ENCODE results near the gene CXCL8.
"Not testable (repeated sequence)": the region's sequence is repeated elsewhere in the genome, so short reads cannot be mapped to it uniquely, and the experiment has no call there.

The CXCL8 gene

GRCh38 chr4:73744203-73744602, 3.8 kb downstream of the CXCL8 start:
- DNase-seq, result no peak

GRCh38 chr4:73750730-73751129, 10.4 kb downstream of the CXCL8 start:
- DNase-seq, result no peak

- DNase-seq, result no peak
Observed at GRCh38 chr4:73751166-73751565, 10.8 kb downstream of the CXCL8 start.

DNA sequence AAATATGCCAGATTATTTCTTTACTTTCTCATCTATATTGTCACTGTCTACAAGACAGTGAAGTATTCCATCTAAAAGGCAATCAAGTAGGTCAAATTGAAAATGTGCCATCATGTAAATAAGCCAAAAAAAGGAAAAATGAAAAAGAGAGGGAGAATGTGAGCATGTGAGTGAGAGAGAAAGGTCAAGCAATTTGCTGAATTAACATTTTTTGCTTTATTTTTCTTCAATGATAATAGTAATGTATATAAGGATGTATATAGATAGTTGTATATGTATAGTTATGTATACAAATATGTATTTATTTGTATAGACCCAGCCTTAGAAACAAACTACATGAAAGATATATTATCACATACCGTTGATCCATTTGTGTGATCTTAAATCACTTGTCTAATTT, 11.5 kb downstream of the CXCL8 start:
- DNase-seq, result no peak

DNA sequence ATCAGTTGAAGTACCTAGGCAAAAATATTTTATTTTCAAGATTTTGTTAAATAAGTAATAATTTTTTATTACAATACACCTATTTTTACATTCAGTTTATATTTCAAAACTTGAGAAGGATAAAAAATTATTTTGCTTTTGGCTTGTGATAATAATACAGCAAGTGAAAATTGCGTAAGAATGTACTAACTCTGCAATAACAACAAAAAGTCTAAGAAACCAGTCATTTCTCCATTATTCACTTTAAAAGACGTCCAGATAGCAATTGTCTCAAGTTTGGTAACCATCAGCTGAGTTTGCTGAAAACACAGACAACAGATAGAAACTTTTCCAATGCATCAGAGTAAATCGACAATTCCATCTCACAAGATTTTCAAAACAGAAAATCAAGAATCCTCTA, 12.1 kb downstream of the CXCL8 start:
- DNase-seq, result no peak

GRCh38 chr4:73753215-73753614, 12.8 kb downstream of the CXCL8 start:
- no peak for DNase-seq

GRCh38 chr4:73754934-73755333, 14.6 kb downstream of the CXCL8 start:
- no peak for DNase-seq

- DNase-seq, result no peak
Observed at GRCh38 chr4:73759357-73759756, 19.0 kb downstream of the CXCL8 start.

DNA sequence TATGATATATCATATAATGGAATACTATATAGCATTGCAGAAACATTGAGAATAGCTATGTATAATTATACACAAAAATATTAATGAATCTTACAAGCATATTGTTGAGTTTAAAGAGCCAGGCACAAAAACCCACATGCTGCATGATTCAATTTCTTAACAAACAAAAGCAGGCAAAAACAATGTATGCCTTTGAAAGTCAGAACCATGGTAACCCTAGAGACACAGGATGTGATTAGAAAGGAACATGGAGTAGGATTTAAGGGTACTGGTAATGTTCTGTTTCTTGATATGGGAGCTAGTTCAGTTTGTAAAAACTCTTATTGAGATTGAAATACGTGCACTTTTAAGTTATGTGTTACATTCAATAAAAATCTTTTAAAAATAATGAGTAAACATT, 21.5 kb downstream of the CXCL8 start:
- DNase-seq, result no peak

- peak; percentile 71 for DNase-seq
Observed at GRCh38 chr4:73762409-73762808, 22.0 kb downstream of the CXCL8 start.

DNA sequence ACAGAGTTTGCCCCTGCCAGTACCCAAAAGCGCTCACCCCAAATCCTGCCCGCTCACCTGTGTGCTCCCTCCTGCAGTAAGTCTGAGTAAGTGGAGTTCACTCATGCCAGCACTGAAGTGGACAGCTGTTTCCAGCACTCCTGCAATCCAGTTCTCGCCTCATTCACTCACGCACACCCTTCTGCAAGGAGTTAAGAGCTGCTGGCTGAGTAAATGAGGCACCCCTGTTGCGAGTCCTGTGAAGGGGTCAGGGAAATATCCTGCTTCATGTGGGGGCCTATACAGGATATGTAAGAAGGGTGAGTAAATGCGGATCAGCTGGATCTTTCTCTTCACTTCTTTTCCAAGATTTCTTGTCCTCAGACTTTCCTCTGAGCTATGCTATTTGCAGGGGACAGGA, 23.5 kb downstream of the CXCL8 start:
- no peak for DNase-seq

DNA sequence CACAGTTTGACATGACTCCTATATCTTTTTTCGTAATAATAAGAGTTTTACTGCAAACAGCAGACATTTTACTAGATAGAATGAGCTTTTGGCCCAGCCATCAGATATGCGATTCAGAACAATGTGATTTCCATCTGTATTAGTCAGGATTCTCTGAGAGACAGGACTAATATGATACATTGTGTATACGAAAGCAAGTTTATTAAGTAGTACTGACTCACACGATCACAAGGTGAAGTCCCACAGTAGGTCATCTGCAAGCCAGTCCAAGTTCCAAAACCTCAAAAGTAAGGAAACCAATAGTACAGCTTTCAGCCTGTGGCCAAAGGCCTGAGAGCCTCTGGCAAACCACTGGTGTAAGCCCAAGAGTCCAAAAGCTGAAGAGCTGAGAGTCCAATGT, 24.1 kb downstream of the CXCL8 start:
- no peak for DNase-seq

GRCh38 chr4:73765296-73765695, 24.9 kb downstream of the CXCL8 start:
- DNase-seq, result no peak

DNA sequence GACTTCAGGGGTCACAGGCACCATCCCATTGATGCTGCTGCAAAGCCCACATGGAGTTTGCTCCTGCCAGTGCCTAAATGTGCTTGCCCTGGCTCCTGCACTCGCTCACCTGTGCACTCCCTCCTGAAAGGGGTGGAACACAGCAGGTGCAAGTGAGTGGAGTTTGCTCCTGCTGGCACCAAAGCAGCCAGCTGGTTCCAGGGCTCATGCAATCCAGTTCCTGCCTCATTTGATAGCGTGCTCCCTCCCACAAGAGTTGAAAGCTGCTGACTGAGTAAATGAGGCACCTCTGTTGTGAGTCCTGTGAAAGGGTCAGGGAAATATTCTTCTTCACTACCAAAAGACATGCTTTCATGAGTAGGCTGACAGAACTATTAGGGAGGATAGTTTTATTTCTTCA, 30.5 kb downstream of the CXCL8 start:
- DNase-seq, result no peak

- no peak for DNase-seq
Observed at GRCh38 chr4:73772363-73772762, 32.0 kb downstream of the CXCL8 start.

- DNase-seq, result not testable (repeated sequence)
Observed at GRCh38 chr4:73774406-73774805, 34.0 kb downstream of the CXCL8 start.

- no peak for DNase-seq
Observed at GRCh38 chr4:73776321-73776729, 36.0 kb downstream of the CXCL8 start.

DNA sequence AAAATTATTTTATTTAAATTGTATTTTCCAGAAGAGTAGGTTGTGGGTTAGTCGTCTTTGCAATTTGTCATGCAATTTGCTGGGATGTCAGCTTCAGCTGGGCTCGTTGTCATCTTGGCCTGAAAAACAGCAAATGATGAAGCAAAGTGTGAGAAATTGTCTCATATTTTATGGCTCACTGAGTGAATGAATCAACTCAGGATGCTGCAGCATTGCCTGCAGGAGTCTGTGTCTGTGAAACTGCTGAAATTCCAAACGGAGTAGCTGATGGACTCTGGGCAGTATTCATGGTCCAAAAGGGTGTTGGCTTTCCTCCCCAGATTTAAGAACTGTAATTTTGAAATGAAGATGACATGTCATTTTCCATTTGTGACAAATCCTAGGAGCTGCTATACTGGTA, 37.2 kb downstream of the CXCL8 start:
- DNase-seq, result no peak

DNA sequence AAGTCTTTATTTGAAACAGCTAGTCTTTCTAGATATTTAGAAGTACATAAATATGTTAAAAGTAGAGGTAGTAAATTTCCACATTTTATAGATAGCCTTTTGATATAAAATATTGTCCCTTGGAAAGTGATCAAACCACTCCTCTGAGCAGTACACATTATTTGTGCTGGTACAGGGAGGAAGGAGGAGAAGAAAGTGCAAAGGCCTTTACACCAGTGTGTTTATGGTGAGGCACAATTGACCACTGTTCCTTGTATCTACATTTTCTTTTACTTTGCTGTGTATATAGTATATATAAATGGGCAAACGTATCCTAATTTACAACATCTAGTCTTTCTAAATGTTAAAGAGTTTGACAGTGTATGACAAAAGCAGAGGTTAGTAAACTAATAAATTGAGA, 39.9 kb downstream of the CXCL8 start:
- no peak for DNase-seq

DNA sequence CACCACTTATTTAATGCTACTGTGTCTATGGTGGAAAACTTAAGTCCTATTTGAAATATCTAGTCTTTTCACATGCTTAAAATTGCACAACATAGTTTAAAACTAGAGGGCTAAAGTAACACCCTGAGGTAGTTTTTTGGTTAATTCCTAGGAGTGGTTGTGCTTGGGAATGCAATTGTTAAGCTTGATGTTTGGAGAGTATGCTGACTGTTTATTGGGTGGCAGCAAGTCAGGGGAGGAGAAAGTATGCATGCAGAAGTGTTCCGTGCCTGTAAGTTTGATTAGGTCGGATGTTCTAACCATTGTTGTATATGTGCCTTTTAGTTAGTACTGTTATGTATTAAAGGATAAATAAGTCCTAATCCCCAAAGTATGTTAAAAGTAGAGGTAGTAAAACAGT, 40.5 kb downstream of the CXCL8 start:
- no peak for DNase-seq

DNA sequence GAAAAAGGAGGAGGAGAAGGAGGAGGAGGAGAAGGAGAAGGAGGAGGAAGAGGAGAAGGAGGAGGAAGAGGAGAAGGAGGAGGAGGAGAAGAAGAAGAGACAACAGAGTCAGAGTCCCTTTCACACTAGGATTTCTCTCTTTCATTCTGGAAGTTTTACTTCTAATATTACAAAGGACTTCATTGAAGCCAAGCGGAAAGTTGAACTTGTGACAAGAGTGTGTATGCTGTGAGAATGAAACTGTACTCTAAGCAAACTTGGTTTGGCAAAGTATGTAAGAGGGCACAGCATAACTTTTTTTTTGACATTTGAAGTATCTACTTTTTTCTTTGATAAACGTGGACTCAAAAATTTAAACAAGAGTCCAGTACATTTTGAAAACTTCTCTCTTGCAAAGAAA, 48.0 kb downstream of the CXCL8 start:
- no peak for DNase-seq

Data from GDM1 (cell line).